NCI-H345 (cell line): Measurements from ENCODE around the gene DDX25.

Experiments used
- DNase-seq: peaks from one replicate; lab custom pipeline; 2025; lab: John Stamatoyannopoulos, UW

DDX25 gene

GRCh38 chr11:125950696-125951651 lies 46.7 kb downstream of the DDX25 start:
- DNase-seq, result no peak

GRCh38 chr11:125951731-125952130 lies 47.4 kb downstream of the DDX25 start:
- DNase-seq, result no peak

GRCh38 chr11:125952559-125952958 lies 48.3 kb downstream of the DDX25 start:
- no peak for DNase-seq

GRCh38 chr11:125952973-125953372 lies 48.7 kb downstream of the DDX25 start:
- no peak for DNase-seq

GRCh38 chr11:125953401-125953935 lies 49.2 kb downstream of the DDX25 start:
- DNase-seq, result no peak

GRCh38 chr11:125954123-125954944 lies 50.0 kb downstream of the DDX25 start:
- no peak for DNase-seq

- no peak for DNase-seq
Measured at GRCh38 chr11:125954945-125955640, 50.8 kb downstream of the DDX25 start.

- DNase-seq, result no peak
Measured at GRCh38 chr11:125955856-125956255, 51.5 kb downstream of the DDX25 start.

- no peak for DNase-seq
Measured at GRCh38 chr11:125956391-125957134, 52.3 kb downstream of the DDX25 start.

- DNase-seq, result no peak
Measured at GRCh38 chr11:125957618-125958332, 53.5 kb downstream of the DDX25 start.

GRCh38 chr11:125958872-125959400 lies 54.6 kb downstream of the DDX25 start:
- no peak for DNase-seq

GRCh38 chr11:125959511-125959910 lies 55.2 kb downstream of the DDX25 start:
- no peak for DNase-seq

GRCh38 chr11:125959931-125960330 lies 55.6 kb downstream of the DDX25 start:
- DNase-seq, result no peak

- DNase-seq, result no peak
Measured at GRCh38 chr11:125960771-125961170, 56.5 kb downstream of the DDX25 start.

GRCh38 chr11:125967515-125967914 lies 63.2 kb downstream of the DDX25 start:
- no peak for DNase-seq

- DNase-seq, result no peak
Measured at GRCh38 chr11:125968354-125968753, 64.0 kb downstream of the DDX25 start.

- DNase-seq, result no peak
Measured at GRCh38 chr11:125971618-125972017, 67.3 kb downstream of the DDX25 start.

GRCh38 chr11:125974284-125974683 lies 70.0 kb downstream of the DDX25 start:
- DNase-seq, result no peak

- no peak for DNase-seq
Measured at GRCh38 chr11:125975634-125976033, 71.3 kb downstream of the DDX25 start.

- no peak for DNase-seq
Measured at GRCh38 chr11:125976156-125976555, 71.8 kb downstream of the DDX25 start.
